CD4-positive, alpha-beta T cell treated with Interleukin-6 for 4 hours (primary cell): Measurements from ENCODE around the gene MYO7A.

Experiments used
- DNase-seq: peaks from one replicate; pipeline ENCODE4 v3.0.0-alpha.2; 2020; ENCODE audit warnings: mixed read lengths

Gene MYO7A

DNA sequence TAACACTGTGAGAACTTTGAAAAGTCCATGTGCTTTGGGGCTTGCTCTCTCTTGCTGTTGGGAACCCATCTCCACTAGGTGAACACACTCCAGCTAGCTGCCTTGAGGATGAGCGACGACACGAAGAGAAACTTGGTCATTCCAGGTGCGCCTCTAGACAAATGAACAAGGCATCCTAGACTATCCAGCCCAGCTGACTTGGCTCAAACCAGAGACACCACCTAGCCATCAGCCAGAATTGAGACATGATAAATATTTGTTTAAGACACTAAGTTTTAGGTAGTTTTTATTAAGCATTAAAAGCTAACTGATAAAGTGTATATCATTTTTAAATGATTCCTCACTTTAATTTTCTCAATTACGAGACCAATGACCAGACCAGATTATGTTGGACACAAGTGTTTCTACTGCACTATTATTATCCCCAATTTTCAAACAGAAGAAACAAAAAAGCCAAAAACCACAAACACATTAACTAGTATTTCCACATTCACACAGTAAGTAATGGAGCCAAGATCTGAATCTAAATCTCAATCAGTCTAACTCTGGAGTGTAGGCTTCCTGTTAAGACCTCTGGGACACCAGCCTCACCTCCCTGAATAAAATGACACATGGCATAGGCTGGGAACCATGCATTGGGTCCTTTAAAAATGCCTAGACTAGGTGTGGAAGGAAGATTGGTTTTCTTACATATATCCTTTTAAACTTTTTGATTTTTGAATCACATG lies 103.0 kb downstream of the MYO7A start:
- no peak for DNase-seq

DNA sequence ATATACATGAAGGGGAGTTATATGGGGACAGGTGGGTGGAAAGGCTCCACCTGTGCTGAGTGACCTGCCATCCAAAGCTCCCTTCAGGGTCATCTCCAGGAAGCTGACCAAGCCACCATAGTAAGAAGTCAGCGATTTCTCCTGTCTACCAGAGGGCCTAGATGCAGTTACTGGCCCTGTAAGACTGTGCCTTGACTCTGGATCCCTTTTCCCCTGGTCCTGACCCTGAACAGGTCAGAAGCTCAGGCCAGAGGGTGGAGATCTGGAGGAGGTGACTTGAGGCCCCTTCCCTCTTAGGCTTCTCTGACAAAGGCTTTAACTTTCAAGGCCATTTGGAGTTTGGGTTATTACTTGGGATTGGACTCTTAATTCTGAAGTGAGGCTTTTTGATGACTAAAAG lies 103.8 kb downstream of the MYO7A start:
- DNase-seq: no peak

- DNase-seq: no peak
Measured at GRCh38 chr11:77232242-77232641, 104.2 kb downstream of the MYO7A start.

DNA sequence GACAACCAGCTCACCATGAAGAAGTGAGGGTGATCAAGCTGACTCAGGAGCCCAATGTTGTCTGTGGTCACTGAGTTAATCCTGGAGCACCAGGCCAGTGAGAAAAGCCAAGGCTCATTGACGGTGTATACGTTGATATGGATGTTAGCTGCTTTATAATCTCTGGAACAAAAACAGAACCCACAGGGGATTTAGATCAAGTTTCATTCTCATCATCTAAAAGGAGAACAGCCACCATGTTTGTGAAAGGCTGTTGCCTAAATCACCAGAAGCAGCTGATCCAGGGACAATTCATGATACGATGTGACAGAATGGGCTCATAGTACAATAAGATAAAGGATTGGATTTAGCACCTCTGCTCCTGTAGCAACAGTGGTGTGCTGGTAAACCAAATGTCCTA lies 105.0 kb downstream of the MYO7A start:
- no peak for DNase-seq

- no peak for DNase-seq
Measured at GRCh38 chr11:77236901-77237300, 108.9 kb downstream of the MYO7A start.

GRCh38 chr11:77244277-77245027 lies 116.4 kb downstream of the MYO7A start:
- DNase-seq: no peak

- DNase-seq: no peak
Measured at GRCh38 chr11:77249427-77249826, 121.4 kb downstream of the MYO7A start.

DNA sequence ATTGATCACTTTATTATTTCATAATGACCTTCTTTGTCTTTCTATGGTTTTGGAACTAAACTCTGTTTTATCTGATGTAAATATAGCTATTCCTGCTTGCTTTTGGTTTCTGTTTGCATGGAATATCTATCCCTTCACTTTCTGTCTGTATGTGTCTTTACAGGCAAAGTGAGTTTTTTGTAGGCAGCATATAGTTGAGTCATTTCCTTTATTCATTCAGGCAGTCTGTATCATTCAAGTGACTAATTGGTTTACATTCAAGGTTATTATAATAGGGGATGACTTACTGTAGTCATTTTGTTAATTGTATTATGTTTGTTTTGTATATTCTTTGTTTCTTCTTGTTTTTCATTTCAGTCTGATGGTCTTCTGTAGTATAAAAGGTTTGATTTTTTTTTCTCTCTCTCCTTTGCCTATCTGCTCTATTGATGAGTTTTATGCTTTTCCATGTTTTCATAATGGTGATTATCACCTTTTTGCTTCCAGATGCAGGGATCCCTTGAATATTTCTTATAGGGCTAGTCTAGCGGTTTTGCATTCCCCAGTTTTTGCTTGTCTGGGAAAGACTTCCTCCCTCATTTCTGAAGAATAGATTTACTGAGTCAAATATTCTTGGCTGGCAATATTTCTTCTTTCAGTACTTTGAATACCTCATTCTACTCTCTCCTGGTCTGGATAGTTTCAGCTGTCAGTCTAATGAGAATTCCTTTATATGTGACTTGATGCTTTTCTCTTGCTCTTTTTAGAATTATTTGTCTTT lies 123.0 kb downstream of the MYO7A start:
- no peak for DNase-seq

DNA sequence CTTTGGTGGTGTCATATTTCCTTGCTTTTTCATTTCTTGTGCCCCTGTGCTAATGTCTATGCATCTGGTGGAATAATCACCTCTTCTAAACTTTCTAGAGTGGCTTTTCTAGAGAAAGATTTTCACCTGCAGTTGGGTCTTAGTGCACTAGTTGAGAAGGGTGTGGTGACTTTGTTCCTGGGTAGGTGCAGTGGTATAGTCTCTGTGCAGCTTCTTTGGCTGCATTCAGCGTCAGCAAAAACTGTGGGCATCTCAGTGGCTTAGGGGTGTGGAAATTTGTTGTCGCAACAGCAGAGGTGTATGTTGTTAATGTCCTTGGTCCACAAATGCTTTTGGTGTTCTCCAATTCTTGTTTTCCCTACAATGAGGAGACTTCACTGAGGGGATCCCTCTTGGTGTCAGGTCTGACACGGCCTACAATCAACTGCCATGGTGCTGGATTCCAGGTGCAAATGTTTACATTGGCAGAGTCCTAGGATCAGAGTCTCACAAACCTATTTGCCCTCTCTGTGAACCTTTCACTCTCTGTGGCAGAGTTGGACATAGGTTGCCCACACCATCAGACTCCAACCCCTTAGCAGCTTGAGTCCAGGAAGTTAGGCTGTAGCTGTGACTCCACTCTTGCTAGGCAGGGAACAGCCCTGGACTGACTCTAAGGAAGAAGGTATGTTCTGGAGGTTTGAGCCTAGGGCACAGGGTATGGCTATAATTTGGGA lies 124.7 kb downstream of the MYO7A start:
- no peak for DNase-seq

DNA sequence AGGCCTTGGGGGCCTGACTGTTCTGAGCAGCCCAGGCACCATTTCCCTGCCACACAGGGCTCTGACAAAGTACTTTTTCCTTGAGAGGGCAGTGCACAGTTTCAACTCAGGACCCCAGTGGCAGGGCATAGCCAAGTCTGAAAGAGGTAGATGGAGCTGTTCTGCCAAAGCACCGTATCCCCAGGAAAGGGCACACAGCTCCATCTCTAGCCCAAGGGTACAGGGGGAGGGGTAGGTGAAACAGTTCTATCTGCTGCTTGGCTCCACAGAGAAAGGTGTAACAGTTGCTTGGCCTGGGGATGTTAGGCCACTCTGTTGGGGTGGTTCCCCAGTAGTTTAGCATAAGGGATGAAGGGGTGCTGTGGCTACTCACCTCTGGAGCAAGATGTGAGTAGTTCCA lies 125.6 kb downstream of the MYO7A start:
- DNase-seq: no peak

- DNase-seq: no peak
Measured at GRCh38 chr11:77259641-77260040, 131.6 kb downstream of the MYO7A start.

- DNase-seq: no peak
Measured at GRCh38 chr11:77262803-77263202, 134.8 kb downstream of the MYO7A start.
